Cortex of kidney (tissue), 1 donor: Measurements from ENCODE around the gene MOB1B.
"Not testable (repeated sequence)": the region's sequence is repeated elsewhere in the genome, so short reads cannot be mapped to it uniquely, and the experiment has no call there.

ENCODE experiments used
- DNase-seq: peaks from one replicate; lab custom pipeline; 2025; lab: John Stamatoyannopoulos, UW

MOB1B gene

DNA sequence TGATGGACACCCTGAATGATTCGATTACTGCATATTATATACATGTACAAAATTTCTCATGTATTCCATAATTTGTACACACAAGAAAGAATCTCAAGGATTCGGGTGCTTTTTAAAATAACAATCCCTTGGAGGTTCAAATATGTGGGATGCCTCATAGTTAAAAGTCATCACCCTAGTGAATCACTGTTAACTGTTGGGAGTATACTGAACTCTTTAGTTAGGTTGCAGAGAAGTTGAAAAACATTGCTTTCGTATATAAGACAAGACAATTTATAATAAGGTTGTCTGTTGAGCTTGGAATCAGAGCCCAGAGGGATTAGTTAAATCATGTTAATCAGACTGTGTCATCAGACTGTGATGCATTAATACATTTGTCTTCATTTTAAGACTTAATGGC lies 106.9 kb downstream of the MOB1B start:
- DNase-seq: no peak

DNA sequence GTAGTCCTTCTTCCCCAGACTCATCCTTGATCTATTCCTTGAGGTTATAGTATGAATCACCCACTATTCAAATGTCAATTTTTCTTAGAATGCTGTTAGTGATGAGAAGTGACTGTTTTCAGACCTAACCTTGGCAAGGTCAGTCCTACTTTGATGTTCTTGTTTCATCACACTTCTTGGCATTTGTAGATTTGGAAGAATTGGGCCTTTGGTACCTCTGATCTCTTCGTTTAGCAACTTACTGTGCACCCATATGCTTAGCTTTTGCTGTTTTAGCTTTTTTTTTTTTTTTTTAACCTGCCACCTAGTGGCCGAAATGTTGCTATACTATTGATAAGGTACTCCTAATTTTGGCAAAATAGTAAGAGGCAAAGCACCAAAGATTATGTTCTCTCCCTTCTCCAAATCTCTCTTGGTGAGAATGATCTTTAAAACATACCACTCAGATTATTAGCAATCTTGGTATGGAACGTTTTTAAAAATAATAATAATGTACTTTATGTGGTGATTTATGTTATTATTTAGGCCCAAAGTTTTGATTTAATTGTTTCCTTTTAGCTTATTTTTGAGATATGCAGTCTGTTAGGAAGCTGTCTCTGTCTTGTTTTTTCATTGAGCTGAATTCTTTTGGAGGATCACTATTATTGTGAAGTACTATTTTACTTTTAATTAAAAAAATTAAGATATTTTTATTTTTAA lies 107.9 kb downstream of the MOB1B start:
- DNase-seq: no peak

DNA sequence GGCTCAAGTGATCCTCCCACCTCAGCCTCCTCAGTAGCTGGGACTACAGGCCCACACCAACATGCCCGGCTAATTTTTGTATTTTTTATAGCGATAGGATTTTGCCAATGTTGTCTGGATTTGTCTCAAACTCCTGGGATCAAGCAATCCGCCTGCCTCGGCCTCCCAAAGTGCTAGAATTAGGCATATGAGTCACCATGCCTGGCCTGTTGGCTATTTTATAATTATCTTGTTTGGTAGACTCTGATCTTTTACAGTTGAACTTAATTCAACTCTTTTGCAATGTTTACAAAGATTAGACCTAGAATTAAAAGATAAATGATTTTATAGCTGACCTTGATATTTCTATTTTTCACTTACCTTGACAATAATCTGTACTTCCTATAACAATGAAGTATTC lies 109.3 kb downstream of the MOB1B start:
- no peak for DNase-seq

DNA sequence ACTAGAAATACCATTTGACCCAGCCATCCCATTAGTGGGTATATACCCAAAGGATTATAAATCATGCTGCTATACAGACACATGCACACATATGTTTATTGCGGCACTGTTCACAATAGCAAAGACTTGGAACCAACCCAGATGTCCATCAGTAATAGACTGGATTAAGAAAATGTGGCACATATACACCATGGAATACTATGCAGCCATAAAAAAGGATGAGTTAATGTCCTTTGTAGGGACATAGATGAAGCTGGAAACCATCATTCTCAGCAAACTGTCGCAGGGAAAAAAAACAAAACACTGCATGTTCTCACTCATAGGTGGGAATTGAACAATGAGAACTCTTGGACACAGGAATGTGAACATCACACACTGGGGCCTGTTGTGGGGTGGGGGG lies 115.2 kb downstream of the MOB1B start:
- not testable (repeated sequence) for DNase-seq

DNA sequence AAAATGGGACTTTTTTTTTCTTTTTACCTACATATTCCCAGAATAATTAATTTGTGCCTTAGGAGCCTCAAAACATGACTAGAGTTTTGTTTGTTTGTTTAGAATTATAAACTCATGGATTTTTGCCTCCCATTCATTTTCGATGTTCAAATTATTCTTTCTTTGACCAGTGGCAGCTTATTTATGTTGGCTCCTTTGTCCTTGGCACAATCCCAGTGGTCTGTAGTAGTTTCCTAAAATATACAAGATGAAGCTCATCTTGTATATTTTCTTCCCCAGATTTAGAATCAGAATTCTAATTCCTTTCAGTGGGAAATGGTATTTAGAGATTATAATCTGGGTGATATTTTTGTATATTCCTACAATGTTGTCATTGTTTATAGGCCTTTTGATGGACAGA lies 118.4 kb downstream of the MOB1B start:
- DNase-seq: no peak

- DNase-seq: no peak
These were observed 123.5 kb downstream of the MOB1B start for GRCh38 chr4:71025654-71026053.

GRCh38 chr4:71026086-71026485 lies 123.9 kb downstream of the MOB1B start:
- DNase-seq: no peak

DNA sequence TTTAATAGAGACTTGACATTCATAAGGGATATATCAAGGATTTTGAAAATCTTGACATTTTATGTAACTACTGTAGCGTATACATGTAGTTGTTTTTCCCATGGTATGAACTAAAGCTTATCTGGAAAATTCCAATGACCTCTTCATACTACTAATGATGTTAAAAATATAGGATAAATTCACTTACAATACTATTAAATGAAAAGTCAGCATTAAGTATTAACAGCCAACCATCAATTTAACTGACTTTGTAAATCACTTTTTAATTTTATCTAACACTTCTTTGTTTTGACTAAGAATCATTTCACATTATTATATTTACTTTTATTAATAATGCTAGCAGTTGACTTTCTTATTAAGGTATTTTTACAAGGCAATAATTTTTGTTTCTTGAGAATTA lies 125.4 kb downstream of the MOB1B start:
- no peak for DNase-seq

DNA sequence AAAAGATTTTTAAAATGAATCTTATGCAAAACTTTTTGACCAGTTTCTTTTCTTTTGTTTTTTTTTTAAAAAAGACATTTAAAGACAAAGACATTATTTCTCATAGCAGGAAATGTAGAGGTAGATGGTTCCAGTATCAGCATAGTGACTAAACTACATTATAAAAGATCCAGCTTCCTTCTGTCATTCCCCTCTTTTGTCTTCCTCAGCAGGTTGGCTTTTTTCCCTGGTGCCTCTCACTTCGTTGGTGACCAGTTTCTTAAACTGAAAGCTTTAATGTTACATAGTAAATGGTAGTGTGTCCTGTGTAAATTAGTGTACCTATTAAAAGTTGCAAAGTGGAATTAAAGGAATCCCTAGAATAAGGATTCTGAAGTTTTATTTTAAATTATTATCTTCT lies 127.3 kb downstream of the MOB1B start:
- DNase-seq: no peak

GRCh38 chr4:71032106-71032505 lies 129.9 kb downstream of the MOB1B start:
- not testable (repeated sequence) for DNase-seq
